HepG2 (cell line): ENCODE measurements around the gene ERBB3. TPM values are rescaled to one million over a fixed set of nuclear protein-coding genes. Genes with fewer than 3 reads are reported as not detected.

Source experiments
- AKNA ChIP-seq: sonication (generic); formaldehyde crosslinking; IDR thresholded peaks from 2 replicates; pipeline ENCODE4 v1.4.0; 2020; ENCODE audit warnings: missing genetic modification reagents, borderline replicate concordance
- CBX2 ChIP-seq, 2 experiments: fragments of 200-600 bp in 1 of 2; sonication (generic); formaldehyde crosslinking in 1 of 2; IDR thresholded peaks; 2 replicates each; pipeline versions ENCODE4 v1.7.0 to v1.8.1; 2018 to 2022; ENCODE audit warnings: low read depth in 2 of 2, low read length in 1 of 2, mild to moderate bottlenecking in 1 of 2, missing genetic modification reagents in 1 of 2
- FOXP1 ChIP-seq, 2 experiments: fragments of 450-650 bp in 1 of 2; IDR thresholded peaks; 2 replicates each; pipeline ENCODE4 v1.6.1; 2017 to 2018; ENCODE audit warnings: antibody characterized with exemption in 1 of 2
- KDM5A ChIP-seq: fragments of 200-600 bp; sonication (generic); IDR thresholded peaks from 2 replicates; pipeline ENCODE4 v1.7.0; 2018; ENCODE audit warnings: antibody characterized with exemption, mild to moderate bottlenecking, low read length, borderline replicate concordance
- MXI1 ChIP-seq: IDR thresholded peaks from 3 replicates; pipeline ENCODE4 v1.6.1; 2012; ENCODE audit warnings: low read depth, low read length, inconsistent platforms, borderline replicate concordance
- SMAD1 ChIP-seq: sonication (generic); formaldehyde crosslinking; IDR thresholded peaks from 2 replicates; pipeline ENCODE4 v1.4.0; 2020; ENCODE audit warnings: missing genetic modification reagents, low read depth, mild to moderate bottlenecking, borderline replicate concordance
- SNAPC5 ChIP-seq: sonication (generic); formaldehyde crosslinking; IDR thresholded peaks from 2 replicates; pipeline ENCODE4 v1.8.1; 2023; ENCODE audit warnings: mild to moderate bottlenecking, missing genetic modification reagents, borderline replicate concordance
- SRF ChIP-seq: IDR thresholded peaks from 2 replicates; pipeline ENCODE4 v1.6.1; 2011; ENCODE audit warnings: mild to moderate bottlenecking, low read depth, low read length, moderate library complexity
- U2AF2 ChIP-seq: fragments of 200-400 bp; formaldehyde crosslinking; IDR thresholded peaks from 2 replicates; pipeline ENCODE4 v1.6.1; 2017; ENCODE audit warnings: low read depth, mild to moderate bottlenecking, low read length
- ZBTB37 ChIP-seq: sonication (generic); formaldehyde crosslinking; IDR thresholded peaks from 2 replicates; pipeline ENCODE4 v1.4.0; 2020; ENCODE audit warnings: mild to moderate bottlenecking, missing genetic modification reagents
- ZBTB7A ChIP-seq: sonication (generic); formaldehyde crosslinking; IDR thresholded peaks from 2 replicates; pipeline ENCODE4 v1.8.0; 2022; ENCODE audit warnings: mild to moderate bottlenecking, missing genetic modification reagents
- ZFP36L1 ChIP-seq: sonication (generic); formaldehyde crosslinking; IDR thresholded peaks from 2 replicates; pipeline ENCODE4 v1.8.0; 2022; ENCODE audit warnings: mild to moderate bottlenecking, missing genetic modification reagents, moderate library complexity
- ZKSCAN5 ChIP-seq: sonication (generic); formaldehyde crosslinking; IDR thresholded peaks from 2 replicates; pipeline ENCODE4 v1.5.1; 2020; ENCODE audit warnings: mild to moderate bottlenecking, missing genetic modification reagents
- ZNF10 ChIP-seq: sonication (generic); formaldehyde crosslinking; IDR thresholded peaks from 2 replicates; pipeline ENCODE4 v1.4.0; 2020; ENCODE audit warnings: mild to moderate bottlenecking, low read depth, missing genetic modification reagents, borderline replicate concordance
- ZNF101 ChIP-seq: sonication (generic); formaldehyde crosslinking; IDR thresholded peaks from 2 replicates; pipeline ENCODE4 v1.4.0; 2020; ENCODE audit warnings: mild to moderate bottlenecking, low read depth, missing genetic modification reagents, borderline replicate concordance
- ZNF570 ChIP-seq: sonication (generic); formaldehyde crosslinking; IDR thresholded peaks from 2 replicates; pipeline ENCODE4 v1.4.0; 2020; ENCODE audit warnings: mild to moderate bottlenecking, missing genetic modification reagents, borderline replicate concordance
- ZNF644 ChIP-seq: IDR thresholded peaks from 2 replicates; pipeline ENCODE4 v1.6.1; 2016; ENCODE audit warnings: low read depth
- ZNF740 ChIP-seq: sonication (generic); formaldehyde crosslinking; IDR thresholded peaks from 2 replicates; pipeline ENCODE4 v1.4.0; 2020; ENCODE audit warnings: missing genetic modification reagents
- ZNF841 ChIP-seq: sonication (generic); formaldehyde crosslinking; IDR thresholded peaks from 2 replicates; pipeline ENCODE4 v1.8.1; 2023; ENCODE audit warnings: missing genetic modification reagents, borderline replicate concordance
- ZNF850 ChIP-seq: sonication (generic); formaldehyde crosslinking; conservative IDR thresholded peaks from 2 replicates; pipeline ENCODE4 v1.9.0; 2021; ENCODE audit warnings: mild to moderate bottlenecking, missing genetic modification reagents
- polyA plus RNA-seq, 8 experiments: library from polyadenylated mRNA; depleted of rRNA in 3 of 8; stranded (reverse) in 7 of 8; unstranded in 1 of 8; fragments of >200 nt; fragmentation: Illumina TruSeq in 4 of 8; extraction: Trizol in 4 of 8; gene quantifications; 2 replicates each; pipeline versions ENCODE4 v1.2.1 to v1.2.3, GENCODE V29; 2011 to 2016; ENCODE audit warnings: low read depth in 4 of 8, missing spikeins in 1 of 8, mixed read lengths in 1 of 8; ENCODE audit not compliant: insufficient read depth in 1 of 8
- total RNA-seq, 5 experiments: library from RNA; depleted of rRNA; stranded (reverse); fragments of >200 nt; fragmentation: Illumina TruSeq; extraction: Trizol; gene quantifications; 2 replicates each; pipeline ENCODE4 v1.2.3, GENCODE V29; 2016; ENCODE audit warnings: low read depth in 1 of 5

Gene ERBB3
- total and polyA plus RNA-seq, 2 of the 13 experiments (the other 11 are each of a cell fraction or from before 2014, with no cell fraction given) = 93.6 to 358 TPM

GRCh38 chr12:56041552-56042429 is 38.2 kb upstream of the ERBB3 start, which contains the start of gene RPS26 (continued):
- peak; percentile 76; the same call in 1 of the 3 replicates for TF ChIP-seq MXI1
- TF ChIP-seq U2AF2 = peak; percentile 73; the same call in 1 of the 2 replicates
- no peak for TF ChIP-seq ZNF570
- peak; percentile 89 for TF ChIP-seq ZNF740 (CRISPR knock-in tag)
- peak; percentile 74; the same call in 1 of the 2 replicates for TF ChIP-seq SMAD1 (CRISPR knock-in tag)
- 0 out of 2 replicates have a peak, but pooled peaks have one; percentile 51 for TF ChIP-seq ZNF841 (CRISPR knock-in tag)
- TF ChIP-seq KDM5A = peak; percentile 93
- TF ChIP-seq CBX2 (IDR thresholded peaks at IDR 0.05; ENCODE audit: low read depth, low read length) = no peak
- TF ChIP-seq CBX2 (CRISPR knock-in tag; IDR thresholded peaks at IDR 0.05; ENCODE audit: low read depth) = no peak
- TF ChIP-seq ZKSCAN5 (CRISPR knock-in tag) = no peak
- no peak for TF ChIP-seq ZNF10 (CRISPR knock-in tag)
- TF ChIP-seq ZNF644 (CRISPR knock-in tag) = no peak
- peak; percentile 77; the same call in 1 of the 2 replicates for TF ChIP-seq AKNA (CRISPR knock-in tag)
- peak; percentile 37; the same call in 1 of the 2 replicates for TF ChIP-seq ZBTB37 (CRISPR knock-in tag)
- no peak for TF ChIP-seq ZBTB7A
- TF ChIP-seq ZNF101 (CRISPR knock-in tag) = no peak
- no peak for TF ChIP-seq SRF
- no peak for TF ChIP-seq ZFP36L1
- peak; percentile 70; the same call in 1 of the 2 replicates for TF ChIP-seq SNAPC5 (CRISPR knock-in tag)
- TF ChIP-seq FOXP1 (IDR thresholded peaks at IDR 0.05) = no peak
- peak; percentile 58; the same call in 1 of the 2 replicates for TF ChIP-seq FOXP1 (CRISPR knock-in tag; IDR thresholded peaks at IDR 0.05)
- no peak for TF ChIP-seq ZNF850
- TF ChIP-seq, all 625 proteins: peak for 355
